Endodermal cell (in vitro differentiated cells): Measurements from ENCODE around the gene PDILT. TPM values are rescaled to one million over a fixed set of nuclear protein-coding genes. Genes with fewer than 3 reads are reported as not detected.
"Not testable (repeated sequence)": the region's sequence is repeated elsewhere in the genome, so short reads cannot be mapped to it uniquely, and the experiment has no call there.

Experiments used
- DNase-seq: peaks from one replicate; pipeline ENCODE4 v3.0.0-alpha.2; 2017
- H3K27ac ChIP-seq: 2 replicates; pipeline ENCODE4 v1.5.1; 2013; ENCODE audit warnings: mild to moderate bottlenecking, low read depth, low read length, moderate library complexity
- H3K27me3 ChIP-seq: 2 replicates; pipeline ENCODE4 v1.6.1; 2013; ENCODE audit warnings: mild to moderate bottlenecking, low read length, moderate library complexity; ENCODE audit not compliant: insufficient read depth, control insufficient read depth, poor library complexity, severe bottlenecking
- H3K36me3 ChIP-seq: 2 replicates; pipeline ENCODE4 v1.7.0; 2013; ENCODE audit warnings: mild to moderate bottlenecking, low read length, moderate library complexity; ENCODE audit not compliant: control insufficient read depth, insufficient read depth
- H3K4me1 ChIP-seq: one replicate; pipeline ENCODE4 v1.7.0; 2013; ENCODE audit warnings: low read length; ENCODE audit not compliant: control insufficient read depth, insufficient read depth
- H3K4me3 ChIP-seq: 2 replicates; pipeline ENCODE4 v1.5.1; 2013; ENCODE audit warnings: mild to moderate bottlenecking, low read length, moderate library complexity
- H3K9ac ChIP-seq: 2 replicates; pipeline ENCODE4 v1.6.1; 2013; ENCODE audit warnings: mild to moderate bottlenecking, low read length, moderate library complexity; ENCODE audit not compliant: poor library complexity, severe bottlenecking; ENCODE audit errors: extremely low read depth
- H3K9me3 ChIP-seq: 2 replicates; pipeline ENCODE4 v1.6.1; 2013; ENCODE audit warnings: mild to moderate bottlenecking, low read length, moderate library complexity; ENCODE audit not compliant: control insufficient read depth
- H3K27ac Mint-ChIP-seq: 2 replicates; pipeline ENCODE4 v1.8.0; 2020; ENCODE audit warnings: mixed read lengths
- H3K27me3 Mint-ChIP-seq: 2 replicates; pipeline ENCODE4 v1.8.0; 2021; ENCODE audit warnings: mild to moderate bottlenecking, mixed read lengths; ENCODE audit not compliant: insufficient read depth
- H3K36me3 Mint-ChIP-seq: 2 replicates; pipeline ENCODE4 v1.8.0; 2020; ENCODE audit warnings: low read depth, mixed read lengths
- H3K4me1 Mint-ChIP-seq: 2 replicates; pipeline ENCODE4 v1.8.0; 2020; ENCODE audit warnings: mixed read lengths
- H3K4me3 Mint-ChIP-seq: 2 replicates; pipeline ENCODE4 v1.8.0; 2020; ENCODE audit warnings: mild to moderate bottlenecking, moderate library complexity, mixed read lengths
- H3K9me3 Mint-ChIP-seq: 2 replicates; pipeline ENCODE4 v1.8.0; 2020; ENCODE audit warnings: mild to moderate bottlenecking, mixed read lengths
- CTCF ChIP-seq: fragments of 200-600 bp; sonication (generic); conservative IDR thresholded peaks from 2 replicates; pipeline ENCODE4 v1.5.0; 2021; ENCODE audit warnings: antibody characterized with exemption, mild to moderate bottlenecking
- WGBS, 2 experiments: methylation state at CpG; one replicate each; pipeline versions ENCODE4 v1.1.5 to v1.1.7; 2013; ENCODE audit warnings: missing lambda C conversion rate in 2 of 2, mixed read lengths in 1 of 2; ENCODE audit not compliant: insufficient coverage in 1 of 2, insufficient read length in 1 of 2; 5-methylcytosine and 5-hydroxymethylcytosine counted together
- total RNA-seq, 2 donors: library from RNA; stranded (reverse); fragmentation: NEBNext Ultra II Directional in 1 of 2; extraction: Animal tissue kit (Norgen Biotek cat#: 25700) in 1 of 2; gene quantifications; 2 replicates in 1 of 2; 3 replicates in 1 of 2; pipeline ENCODE4 v1.2.1, GENCODE V29; 2021

PDILT gene
- total RNA-seq, 2 donors from 2014 or later, result not detected

DNA sequence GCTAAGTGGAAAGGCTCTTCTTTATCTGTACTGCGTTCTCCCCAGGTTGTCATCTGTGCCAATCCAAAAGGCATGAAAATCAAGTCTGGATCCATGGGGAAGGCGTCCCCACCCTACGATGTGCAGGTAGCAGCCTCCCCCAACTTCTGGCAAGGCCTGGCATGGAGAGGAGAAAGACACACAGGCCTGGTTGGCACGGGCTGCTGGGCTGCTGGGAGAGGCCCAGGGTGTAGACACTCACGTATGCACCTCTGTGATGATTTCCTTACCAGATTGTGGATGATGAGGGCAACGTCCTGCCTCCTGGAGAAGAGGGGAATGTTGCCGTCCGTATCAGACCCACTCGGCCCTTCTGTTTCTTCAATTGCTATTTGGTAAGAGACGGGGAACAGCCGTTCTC, 26.4 kb upstream of the PDILT start:
- Histone ChIP-seq H3K27me3 (no peaks in the 10 kb centered on the region), H3K9me3 (no peaks in the 10 kb centered on the region), H3K4me3 (no peak overlapping the region), H3K4me1 (no peaks in the 10 kb centered on the region), H3K9ac (no peak overlapping the region), H3K27ac (no peak overlapping the region), H3K36me3 (no peaks in the 10 kb centered on the region)
- no peak for TF ChIP-seq CTCF
- no peak overlapping the region for H3K4me3 Mint-ChIP-seq
- H3K9me3 Mint-ChIP-seq, result no peaks in the 10 kb centered on the region
- no peaks in the 10 kb centered on the region for H3K27me3 Mint-ChIP-seq
- H3K36me3 Mint-ChIP-seq, result no peaks in the 10 kb centered on the region
- WGBS, 2 experiments, result 88 to 92% methylated on average over 5 to 11 of the region's 11 CpGs
- no peak overlapping the region for H3K27ac Mint-ChIP-seq
- H3K4me1 Mint-ChIP-seq, result no peaks in the 10 kb centered on the region
- DNase-seq, result no peak

DNA sequence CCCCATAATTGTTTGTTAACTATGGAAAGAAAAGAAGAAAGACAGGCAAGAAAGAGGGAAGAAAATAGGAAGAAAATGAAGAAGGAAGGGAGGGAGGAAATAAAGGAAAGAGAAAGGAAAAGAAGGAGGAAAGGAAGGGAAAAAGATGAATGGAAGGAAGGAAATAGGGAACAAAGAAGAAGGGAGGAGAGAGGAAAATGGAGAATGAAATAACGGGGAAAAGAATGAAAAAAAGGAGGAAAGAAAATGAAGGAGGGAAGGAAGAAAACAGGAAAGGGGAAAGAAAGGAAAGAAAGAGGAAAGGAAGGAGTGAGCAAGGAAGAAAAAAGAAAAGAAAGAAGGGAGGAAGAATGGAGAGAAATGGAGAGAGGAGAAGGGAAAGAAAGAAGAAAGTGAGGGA, 25.9 kb upstream of the PDILT start:
- not testable (repeated sequence) for H3K9me3 Mint-ChIP-seq, H3K4me1 ChIP-seq, H3K9ac ChIP-seq, DNase-seq, H3K4me3 ChIP-seq, H3K27me3 ChIP-seq, H3K4me1 Mint-ChIP-seq, H3K27ac Mint-ChIP-seq, H3K27ac ChIP-seq, H3K36me3 Mint-ChIP-seq, H3K36me3 ChIP-seq, H3K27me3 Mint-ChIP-seq, H3K4me3 Mint-ChIP-seq, H3K9me3 ChIP-seq
- WGBS, 2 experiments, result 93 to 100% methylated on average over 1 of the region's 1 CpG

GRCh38 chr16:20429499-20429898, 25.0 kb upstream of the PDILT start:
- 86 to 97% methylated on average over 3 to 7 of the region's 7 CpGs for WGBS, 2 experiments
- H3K36me3 Mint-ChIP-seq, H3K4me3 Mint-ChIP-seq, H3K36me3 ChIP-seq, H3K4me1 Mint-ChIP-seq, H3K4me1 ChIP-seq, H3K4me3 ChIP-seq, H3K27ac Mint-ChIP-seq, H3K9me3 Mint-ChIP-seq, H3K27me3 Mint-ChIP-seq, H3K9me3 ChIP-seq, H3K27ac ChIP-seq, H3K9ac ChIP-seq, H3K27me3 ChIP-seq, DNase-seq: not testable (repeated sequence)

- not testable (repeated sequence) for H3K4me3 Mint-ChIP-seq, H3K27ac ChIP-seq, H3K9me3 ChIP-seq, H3K36me3 Mint-ChIP-seq, H3K4me1 Mint-ChIP-seq, H3K4me3 ChIP-seq, DNase-seq, H3K4me1 ChIP-seq, H3K27me3 ChIP-seq, H3K36me3 ChIP-seq, H3K9me3 Mint-ChIP-seq, H3K27ac Mint-ChIP-seq, H3K27me3 Mint-ChIP-seq, H3K9ac ChIP-seq
- WGBS, 2 experiments, result 71 to 79% methylated on average over 1 to 2 of the region's 2 CpGs
These were observed 22.9 kb upstream of the PDILT start for GRCh38 chr16:20427401-20427797.
